HG02642 (cell line): ENCODE measurements around the gene CMBL.
"Not testable (repeated sequence)": the region's sequence is repeated elsewhere in the genome, so short reads cannot be mapped to it uniquely, and the experiment has no call there.

Source experiments
- ATAC-seq: cut with Tn5 transposase; IDR thresholded peaks from one replicate; pipeline ENCODE4 v1.9.1; 2021; ENCODE audit warnings: mild to moderate bottlenecking; ENCODE audit not compliant: unreplicated experiment, poor library complexity

The CMBL gene

GRCh38 chr5:10265245-10266109 lies 42.2 kb downstream of the CMBL start:
- ATAC-seq = no peak

- no peak for ATAC-seq
Observed at GRCh38 chr5:10264604-10265003, 43.1 kb downstream of the CMBL start.

GRCh38 chr5:10262995-10263394 lies 44.7 kb downstream of the CMBL start:
- no peak for ATAC-seq

- ATAC-seq = no peak
Observed at GRCh38 chr5:10262121-10262774, 45.5 kb downstream of the CMBL start.

- no peak for ATAC-seq
Observed at GRCh38 chr5:10261065-10261464, 46.6 kb downstream of the CMBL start.

GRCh38 chr5:10259899-10260298 lies 47.8 kb downstream of the CMBL start:
- no peak for ATAC-seq

- ATAC-seq = no peak
Observed at GRCh38 chr5:10257870-10258269, 49.8 kb downstream of the CMBL start.

GRCh38 chr5:10254686-10255085 lies 53.0 kb downstream of the CMBL start:
- no peak for ATAC-seq

- no peak for ATAC-seq
Observed at GRCh38 chr5:10253390-10253789, 54.3 kb downstream of the CMBL start.

- no peak for ATAC-seq
Observed at GRCh38 chr5:10251405-10251804, 56.3 kb downstream of the CMBL start.

GRCh38 chr5:10250806-10251276 lies 56.9 kb downstream of the CMBL start:
- peak; percentile 6 for ATAC-seq

- ATAC-seq = peak; percentile 84
Observed at GRCh38 chr5:10249948-10250805, 57.5 kb downstream of the CMBL start, which contains the start of gene CCT5. Gene CCT5 (plus strand): TSS chr5:10250280. CDS start chr5:10250341, 61 bp downstream.

GRCh38 chr5:10248378-10249260 lies 59.1 kb downstream of the CMBL start:
- peak; percentile 4 for ATAC-seq

GRCh38 chr5:10247217-10247616 lies 60.5 kb downstream of the CMBL start:
- not testable (repeated sequence) for ATAC-seq

GRCh38 chr5:10246761-10247160 lies 60.9 kb downstream of the CMBL start:
- no peak for ATAC-seq

GRCh38 chr5:10244342-10244944 lies 63.3 kb downstream of the CMBL start:
- no peak for ATAC-seq

- peak; percentile 45 for ATAC-seq
Observed at GRCh38 chr5:10243660-10244240, 64.0 kb downstream of the CMBL start.

GRCh38 chr5:10235350-10235749 lies 72.4 kb downstream of the CMBL start:
- ATAC-seq = no peak

- no peak for ATAC-seq
Observed at GRCh38 chr5:10233505-10233904, 74.2 kb downstream of the CMBL start.
